GM12878 (cell line): ENCODE results near the gene STXBP4. TPM values are rescaled to one million over a fixed set of nuclear protein-coding genes. Genes with fewer than 3 reads are reported as not detected.

Source experiments
- ATAC-seq: fragments of 200-7000 bp; cut with Tn5 transposase; 3 replicates; pipeline ENCODE4 v1.9.1; 2020; ENCODE audit warnings: mild to moderate bottlenecking, moderate library complexity
- BruUV-seq: library from RNA; stranded (reverse); fragments of 400-500 nt; replicated peaks from 2 replicates; lab custom pipeline; 2021; lab: Mats Ljungman, UMichigan
- CTCF ChIA-PET: fragments of 300-600 bp; sonication (Branson Sonifier 250); formaldehyde crosslinking; extraction: SDS; loops from one replicate; lab custom pipeline; 2021; ENCODE audit warnings: inconsistent platforms; lab: Yijun Ruan, JAX
- POLR2A ChIA-PET: fragments of 350-600 bp; formaldehyde crosslinking; extraction: SDS; loops from one replicate; lab custom pipeline; 2021; ENCODE audit warnings: inconsistent platforms; lab: Charles Lee
- RAD21 ChIA-PET: fragments of 300-600 bp; sonication (Branson Sonifier 250); formaldehyde crosslinking; loops from one replicate; lab custom pipeline; 2023; ENCODE audit warnings: antibody characterized with exemption; ENCODE audit not compliant: unreplicated experiment; lab: Charles Lee
- SMC1A ChIA-PET: fragments of 300-600 bp; sonication (Branson Sonifier 250); formaldehyde crosslinking; loops from one replicate; lab custom pipeline; 2023; ENCODE audit not compliant: unreplicated experiment, uncharacterized antibody; lab: Charles Lee
- DNase-seq: peaks from one replicate; pipeline ENCODE4 v3.0.0-alpha.2; 2011; ENCODE audit warnings: low read depth, low spot score
- FAIRE-seq: peaks from 3 replicates; lab custom pipeline; 2011; peaks lifted over from hg19 to GRCh38; lab: Jason Lieb, UNC
- H2AFZ ChIP-seq: 2 replicates; pipeline ENCODE4 v1.6.0; 2011; ENCODE audit warnings: low read depth, low read length, control low read depth; ENCODE audit not compliant: control insufficient read depth
- H3K27ac ChIP-seq: 2 replicates; pipeline ENCODE4 v1.5.1; 2011; ENCODE audit warnings: control low read depth; ENCODE audit not compliant: control insufficient read depth, insufficient read depth
- H3K27me3 ChIP-seq, 2 experiments: replicated peaks in 1 of 2; 2 replicates each; pipeline versions ENCODE4 v1.6.0 to v1.6.1; 2011; ENCODE audit warnings: low read length in 1 of 2; ENCODE audit not compliant: control insufficient read depth in 2 of 2, insufficient read depth in 2 of 2
- H3K36me3 ChIP-seq, 2 experiments: 2 replicates each; pipeline ENCODE4 v1.5.1; 2011; ENCODE audit warnings: low read length in 1 of 2; ENCODE audit not compliant: control insufficient read depth in 2 of 2, insufficient read depth in 2 of 2
- H3K4me1 ChIP-seq: 2 replicates; pipeline ENCODE4 v1.6.1; 2011; ENCODE audit warnings: mild to moderate bottlenecking, low read length, moderate library complexity, mixed read lengths; ENCODE audit not compliant: control insufficient read depth, insufficient read depth
- H3K4me2 ChIP-seq: 2 replicates; pipeline ENCODE4 v1.6.0; 2011; ENCODE audit warnings: control low read depth; ENCODE audit not compliant: control insufficient read depth, insufficient read depth
- H3K4me3 ChIP-seq: fragments of 200-600 bp; sonication (generic); 2 replicates; pipeline ENCODE4 v1.5.1; 2016
- H3K79me2 ChIP-seq: 2 replicates; pipeline ENCODE4 v1.6.0; 2011; ENCODE audit warnings: low read length; ENCODE audit not compliant: control insufficient read depth, insufficient read depth
- H3K9ac ChIP-seq: 2 replicates; pipeline ENCODE4 v1.8.0; 2011; ENCODE audit warnings: low read length, control low read depth, mixed read lengths; ENCODE audit not compliant: control insufficient read depth, insufficient read depth
- H3K9me3 ChIP-seq: replicated peaks from 3 replicates; pipeline ENCODE4 v1.5.1; 2011; ENCODE audit warnings: mild to moderate bottlenecking, low read length; ENCODE audit not compliant: control insufficient read depth, insufficient read depth
- H4K20me1 ChIP-seq: 2 replicates; pipeline ENCODE4 v1.6.0; 2011; ENCODE audit not compliant: control insufficient read depth, insufficient read depth
- ATF7 ChIP-seq: fragments of 450-650 bp; IDR thresholded peaks from 2 replicates; pipeline ENCODE4 v1.6.1; 2016; ENCODE audit warnings: low read depth, mild to moderate bottlenecking
- BHLHE40 ChIP-seq, 2 experiments: fragments of 450-650 bp in 1 of 2; IDR thresholded peaks; 2 replicates each; pipeline ENCODE4 v1.6.1; 2011 to 2017; ENCODE audit warnings: low read depth in 2 of 2, borderline replicate concordance in 1 of 2, improper control_type of control experiment in 1 of 2, low read length in 1 of 2, mild to moderate bottlenecking in 1 of 2
- BRCA1 ChIP-seq: IDR thresholded peaks from 2 replicates; pipeline ENCODE4 v1.6.1; 2011; ENCODE audit warnings: low read depth, low read length, improper control_type of control experiment
- CBFB ChIP-seq: IDR thresholded peaks from 2 replicates; pipeline ENCODE4 v1.6.1; 2016; ENCODE audit warnings: antibody characterized with exemption, low read depth
- CTCF ChIP-seq, 3 experiments: IDR thresholded peaks in 2 of 3; conservative IDR thresholded peaks in 1 of 3; 2 replicates each; pipeline ENCODE4 v1.5.1; 2011; ENCODE audit warnings: low read depth in 3 of 3, low read length in 3 of 3, mild to moderate bottlenecking in 3 of 3, control low read depth in 2 of 3, moderate library complexity in 2 of 3, inconsistent platforms in 1 of 3, mixed read lengths in 1 of 3; ENCODE audit not compliant: control insufficient read depth in 2 of 3, insufficient read depth in 1 of 3; ENCODE audit errors: extremely low read depth in 1 of 3
- FOXK2 ChIP-seq: fragments of 450-650 bp; IDR thresholded peaks from 2 replicates; pipeline ENCODE4 v1.6.1; 2017; ENCODE audit warnings: mild to moderate bottlenecking, moderate library complexity
- FOXM1 ChIP-seq: IDR thresholded peaks from 2 replicates; pipeline ENCODE4 v1.6.1; 2012; ENCODE audit warnings: low read depth, mild to moderate bottlenecking, inconsistent platforms, low read length, moderate library complexity
- MTA3 ChIP-seq: IDR thresholded peaks from 2 replicates; pipeline ENCODE4 v1.6.1; 2012; ENCODE audit warnings: low read length, inconsistent platforms, borderline replicate concordance
- NR2C2 ChIP-seq: IDR thresholded peaks from 2 replicates; pipeline ENCODE4 v1.6.1; 2011; ENCODE audit warnings: borderline replicate concordance, low read depth; ENCODE audit not compliant: control insufficient read depth, insufficient read length
- NR2F1 ChIP-seq: fragments of 450-650 bp; conservative IDR thresholded peaks from 2 replicates; pipeline ENCODE4 v1.6.1; 2017; ENCODE audit warnings: mild to moderate bottlenecking
- RAD21 ChIP-seq: IDR thresholded peaks from 2 replicates; pipeline ENCODE4 v1.6.1; 2011; ENCODE audit warnings: mild to moderate bottlenecking, low read depth, low read length, moderate library complexity; ENCODE audit not compliant: insufficient read depth
- SMC3 ChIP-seq: IDR thresholded peaks from 2 replicates; pipeline ENCODE4 v1.6.1; 2011; ENCODE audit warnings: low read length, improper control_type of control experiment, borderline replicate concordance
- TCF12 ChIP-seq: IDR thresholded peaks from 2 replicates; pipeline ENCODE4 v1.6.1; 2011; ENCODE audit warnings: low read depth, mild to moderate bottlenecking, low read length
- YBX1 ChIP-seq: fragments of 450-650 bp; IDR thresholded peaks from 2 replicates; pipeline ENCODE4 v1.6.1; 2016; ENCODE audit warnings: antibody characterized with exemption
- ZNF622 ChIP-seq: fragments of 450-650 bp; IDR thresholded peaks from 2 replicates; pipeline ENCODE4 v1.6.1; 2017; ENCODE audit warnings: mild to moderate bottlenecking, inconsistent platforms
- WGBS: methylation state at CpG from one replicate; pipeline ENCODE4 v1.1.6; 2016; ENCODE audit warnings: low lambda C conversion rate; ENCODE audit not compliant: insufficient replicate concordance, insufficient coverage; ENCODE audit errors: missing lambda C conversion rate; 5-methylcytosine and 5-hydroxymethylcytosine counted together
- in situ Hi-C: fragments of 300-500 bp; cut with MboI; formaldehyde crosslinking; loops from 9 replicates; pipeline ENCODE4 v1.14.3; 2018; ENCODE audit warnings: mixed read lengths
- intact Hi-C: fragments of 100-400 bp; cut with micrococcal nuclease; formaldehyde crosslinking; loops from one replicate; pipeline ENCODE4 v1.14.2; 2022; ENCODE audit not compliant: unreplicated experiment
- polyA plus RNA-seq, 11 experiments: library from polyadenylated mRNA; depleted of rRNA in 4 of 11; unstranded in 6 of 11; stranded (reverse) in 5 of 11; fragments of >200 nt; fragmentation: Nextera tagmentation in 4 of 11; fragmentation: Illumina TruSeq in 1 of 11; extraction: Ambion mirVana in 4 of 11; extraction: Trizol in 1 of 11; gene quantifications; 1 replicate in 1 of 11; 2 replicates in 10 of 11; pipeline versions ENCODE4 v1.2.1 to v1.2.3, GENCODE V29; 2011 to 2016; ENCODE audit warnings: inconsistent platforms in 2 of 11, missing spikeins in 2 of 11, low read depth in 1 of 11
- total RNA-seq, 4 experiments: library from RNA; depleted of rRNA in 3 of 4; stranded (reverse); fragments of >200 nt in 3 of 4; fragmentation: Illumina TruSeq in 1 of 4; extraction: Trizol in 1 of 4; gene quantifications; 2 replicates each; pipeline versions ENCODE4 v1.2.1 to v1.2.3, GENCODE V29; 2013 to 2021
- TF ChIP-seq, protein P1 (sequence below): fragments of 450-650 bp; IDR thresholded peaks from 2 replicates; pipeline ENCODE4 v1.6.1; 2018; ENCODE audit warnings: borderline replicate concordance, mild to moderate bottlenecking; ENCODE audit not compliant: partially characterized antibody
- TF ChIP-seq, protein P2 (sequence below): fragments of 450-650 bp; IDR thresholded peaks from 2 replicates; pipeline ENCODE4 v1.6.1; 2017; ENCODE audit warnings: mild to moderate bottlenecking, moderate library complexity

Gene STXBP4
- total and polyA plus RNA-seq, 10 of the 15 experiments (the other 5 are each of a cell fraction or from before 2014, with no cell fraction given): 4.3 to 11.0 (median 6.7) TPM

- ChIA-PET POLR2A (no interaction called here), RAD21 (no interaction called here), SMC1A (interaction anchor here (1.8 to 2.0 kb wide), 2 partner anchors 294 to 303 kb away, joined by 4 read pairs; no protein-coding TSS in a partner anchor), CTCF (interaction anchor here (1.7 to 1.8 kb wide), 2 partner anchors 241 to 295 kb away, joined by 8 read pairs; no protein-coding TSS in a partner anchor)
- intact Hi-C loops: loop anchor here (5.0 kb wide), 2 partner anchors 243 to 303 kb away; no protein-coding TSS in a partner anchor
- Histone ChIP-seq H3K36me3 (no peaks in the 10 kb centered on the region), H2AFZ (no peak overlapping the region), H3K9me3 (no peaks in the 10 kb centered on the region), H3K4me2 (no peak overlapping the region), H3K27me3 (no peaks in the 10 kb centered on the region), H4K20me1 (no peaks in the 10 kb centered on the region), H3K27ac (no peak overlapping the region), H3K79me2 (no peaks in the 10 kb centered on the region), H3K4me3 (no peak overlapping the region), H3K9ac (no peak overlapping the region), H3K4me1 (no peaks in the 10 kb centered on the region)
- WGBS: 82% methylated on average over 1 of the region's 1 CpG
- in situ Hi-C loops: no loop called here
- TF ChIP-seq FOXM1: no peak
- no peak for TF ChIP-seq NR2F1
- no peak for TF ChIP-seq BHLHE40 (IDR thresholded peaks at IDR 0.05; ENCODE audit: borderline replicate concordance in 1 of 2, low read depth in 2 of 2, low read length in 1 of 2)
- no peak for TF ChIP-seq BRCA1
- no peak for TF ChIP-seq MTA3
- no peak for TF ChIP-seq CBFB
- TF ChIP-seq SMC3: peak; percentile 42; the same call in 1 of the 2 replicates
- TF ChIP-seq ZNF622: no peak
- TF ChIP-seq ATF7: no peak
- peak; percentile 58 for TF ChIP-seq RAD21
- no peak for TF ChIP-seq YBX1
- TF ChIP-seq, protein P1, sequence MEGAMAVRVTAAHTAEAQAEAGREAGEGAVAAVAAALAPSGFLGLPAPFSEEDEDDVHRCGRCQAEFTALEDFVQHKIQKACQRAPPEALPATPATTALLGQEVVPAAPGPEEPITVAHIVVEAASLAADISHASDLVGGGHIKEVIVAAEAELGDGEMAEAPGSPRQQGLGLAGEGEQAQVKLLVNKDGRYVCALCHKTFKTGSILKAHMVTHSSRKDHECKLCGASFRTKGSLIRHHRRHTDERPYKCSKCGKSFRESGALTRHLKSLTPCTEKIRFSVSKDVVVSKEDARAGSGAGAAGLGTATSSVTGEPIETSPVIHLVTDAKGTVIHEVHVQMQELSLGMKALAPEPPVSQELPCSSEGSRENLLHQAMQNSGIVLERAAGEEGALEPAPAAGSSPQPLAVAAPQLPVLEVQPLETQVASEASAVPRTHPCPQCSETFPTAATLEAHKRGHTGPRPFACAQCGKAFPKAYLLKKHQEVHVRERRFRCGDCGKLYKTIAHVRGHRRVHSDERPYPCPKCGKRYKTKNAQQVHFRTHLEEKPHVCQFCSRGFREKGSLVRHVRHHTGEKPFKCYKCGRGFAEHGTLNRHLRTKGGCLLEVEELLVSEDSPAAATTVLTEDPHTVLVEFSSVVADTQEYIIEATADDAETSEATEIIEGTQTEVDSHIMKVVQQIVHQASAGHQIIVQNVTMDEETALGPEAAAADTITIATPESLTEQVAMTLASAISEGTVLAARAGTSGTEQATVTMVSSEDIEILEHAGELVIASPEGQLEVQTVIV: no peak
- no peak for TF ChIP-seq NR2C2
- TF ChIP-seq, protein P2, sequence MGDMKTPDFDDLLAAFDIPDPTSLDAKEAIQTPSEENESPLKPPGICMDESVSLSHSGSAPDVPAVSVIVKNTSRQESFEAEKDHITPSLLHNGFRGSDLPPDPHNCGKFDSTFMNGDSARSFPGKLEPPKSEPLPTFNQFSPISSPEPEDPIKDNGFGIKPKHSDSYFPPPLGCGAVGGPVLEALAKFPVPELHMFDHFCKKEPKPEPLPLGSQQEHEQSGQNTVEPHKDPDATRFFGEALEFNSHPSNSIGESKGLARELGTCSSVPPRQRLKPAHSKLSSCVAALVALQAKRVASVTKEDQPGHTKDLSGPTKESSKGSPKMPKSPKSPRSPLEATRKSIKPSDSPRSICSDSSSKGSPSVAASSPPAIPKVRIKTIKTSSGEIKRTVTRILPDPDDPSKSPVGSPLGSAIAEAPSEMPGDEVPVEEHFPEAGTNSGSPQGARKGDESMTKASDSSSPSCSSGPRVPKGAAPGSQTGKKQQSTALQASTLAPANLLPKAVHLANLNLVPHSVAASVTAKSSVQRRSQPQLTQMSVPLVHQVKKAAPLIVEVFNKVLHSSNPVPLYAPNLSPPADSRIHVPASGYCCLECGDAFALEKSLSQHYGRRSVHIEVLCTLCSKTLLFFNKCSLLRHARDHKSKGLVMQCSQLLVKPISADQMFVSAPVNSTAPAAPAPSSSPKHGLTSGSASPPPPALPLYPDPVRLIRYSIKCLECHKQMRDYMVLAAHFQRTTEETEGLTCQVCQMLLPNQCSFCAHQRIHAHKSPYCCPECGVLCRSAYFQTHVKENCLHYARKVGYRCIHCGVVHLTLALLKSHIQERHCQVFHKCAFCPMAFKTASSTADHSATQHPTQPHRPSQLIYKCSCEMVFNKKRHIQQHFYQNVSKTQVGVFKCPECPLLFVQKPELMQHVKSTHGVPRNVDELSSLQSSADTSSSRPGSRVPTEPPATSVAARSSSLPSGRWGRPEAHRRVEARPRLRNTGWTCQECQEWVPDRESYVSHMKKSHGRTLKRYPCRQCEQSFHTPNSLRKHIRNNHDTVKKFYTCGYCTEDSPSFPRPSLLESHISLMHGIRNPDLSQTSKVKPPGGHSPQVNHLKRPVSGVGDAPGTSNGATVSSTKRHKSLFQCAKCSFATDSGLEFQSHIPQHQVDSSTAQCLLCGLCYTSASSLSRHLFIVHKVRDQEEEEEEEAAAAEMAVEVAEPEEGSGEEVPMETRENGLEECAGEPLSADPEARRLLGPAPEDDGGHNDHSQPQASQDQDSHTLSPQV: no peak
- TF ChIP-seq FOXK2: no peak
- peak in 1 of 3 experiments; percentile 28; a peak in 2 of 6 replicates for TF ChIP-seq CTCF (IDR thresholded peaks at IDR 0.05 in 2 of 3, conservative IDR thresholded peaks at IDR 0.05 in 1 of 3; ENCODE audit: control insufficient read depth in 2 of 3, extremely low read depth in 1 of 3, insufficient read depth in 1 of 3, low read depth in 3 of 3, low read length in 3 of 3)
- no peak for TF ChIP-seq TCF12
- FAIRE-seq (no peak), DNase-seq (no peak), ATAC-seq (no peak)
- BruUV-seq: no TSS peak
These were observed 85.3 kb downstream of the STXBP4 start for GRCh38 chr17:55053855-55054254.
